Neutrophil (primary cell): ENCODE data around the gene THEMIS2.

Experiments used
- H3K27ac ChIP-seq: fragments of 200-600 bp; sonication (generic); 2 replicates; pipeline ENCODE4 v1.5.1; 2016; ENCODE audit warnings: mild to moderate bottlenecking, moderate library complexity
- H3K27me3 ChIP-seq: fragments of 200-600 bp; sonication (generic); 2 replicates; pipeline ENCODE4 v1.6.0; 2016; ENCODE audit warnings: mild to moderate bottlenecking
- H3K36me3 ChIP-seq: fragments of 200-600 bp; sonication (generic); 2 replicates; pipeline ENCODE4 v1.5.1; 2017
- H3K4me1 ChIP-seq, 2 experiments: fragments of 200-600 bp in 1 of 2; sonication (generic) in 1 of 2; 1 replicate in 1 of 2; 2 replicates in 1 of 2; pipeline versions ENCODE4 v1.5.1 to v1.6.1; 2013 to 2016; ENCODE audit warnings: low read depth in 1 of 2, low read length in 1 of 2, mild to moderate bottlenecking in 1 of 2, moderate library complexity in 1 of 2; ENCODE audit not compliant: control insufficient read depth in 1 of 2, insufficient read depth in 1 of 2
- H3K4me3 ChIP-seq, 2 experiments: fragments of 200-600 bp in 1 of 2; sonication (generic) in 1 of 2; 1 replicate in 1 of 2; 2 replicates in 1 of 2; pipeline ENCODE4 v1.5.1; 2013 to 2016; ENCODE audit warnings: low read depth in 1 of 2, low read length in 1 of 2, mild to moderate bottlenecking in 1 of 2, moderate library complexity in 1 of 2
- H3K9me3 ChIP-seq: fragments of 200-600 bp; sonication (generic); 2 replicates; pipeline ENCODE4 v1.5.1; 2016
- CTCF ChIP-seq: fragments of 200-600 bp; sonication (generic); IDR thresholded peaks from 2 replicates; pipeline ENCODE4 v1.5.1; 2016; ENCODE audit warnings: antibody characterized with exemption

THEMIS2 gene

GRCh38 chr1:27831568-27832410 is 40.6 kb upstream of the THEMIS2 start:
- Histone ChIP-seq H3K36me3 (peaks cover 13% of the 10 kb centered on the region), H3K4me3 (peak overlapping the region; percentile 78 to 91), H3K27me3 (no peaks in the 10 kb centered on the region), H3K9me3 (no peaks in the 10 kb centered on the region), H3K27ac (peak overlapping the region; percentile 78), H3K4me1 (peaks cover 7 to 19% of the 10 kb centered on the region in 2 experiments)
- TF ChIP-seq CTCF = no peak

GRCh38 chr1:27832762-27833161 is 39.6 kb upstream of the THEMIS2 start:
- no peak overlapping the region for H3K4me3 ChIP-seq
- no peak for TF ChIP-seq CTCF
- H3K4me1 ChIP-seq = peaks cover 7 to 19% of the 10 kb centered on the region in 2 experiments
- peaks cover 13% of the 10 kb centered on the region for H3K36me3 ChIP-seq
- H3K27me3 ChIP-seq = no peaks in the 10 kb centered on the region
- H3K27ac ChIP-seq = no peak overlapping the region
- no peaks in the 10 kb centered on the region for H3K9me3 ChIP-seq

- no peak for TF ChIP-seq CTCF
- peaks cover 7 to 19% of the 10 kb centered on the region in 2 experiments for H3K4me1 ChIP-seq
- H3K27ac ChIP-seq = no peak overlapping the region
- no peak overlapping the region for H3K4me3 ChIP-seq
- no peaks in the 10 kb centered on the region for H3K27me3 ChIP-seq
- H3K9me3 ChIP-seq = no peaks in the 10 kb centered on the region
- H3K36me3 ChIP-seq = peaks cover 13% of the 10 kb centered on the region
Observed at GRCh38 chr1:27833470-27833869, 38.9 kb upstream of the THEMIS2 start.

GRCh38 chr1:27835046-27835445 is 37.3 kb upstream of the THEMIS2 start:
- Histone ChIP-seq H3K4me1 (peaks cover 7 to 15% of the 10 kb centered on the region in 2 experiments), H3K9me3 (no peaks in the 10 kb centered on the region), H3K36me3 (peaks cover 27% of the 10 kb centered on the region), H3K27ac (no peak overlapping the region), H3K4me3 (no peak overlapping the region), H3K27me3 (no peaks in the 10 kb centered on the region)
- TF ChIP-seq CTCF = no peak

- no peak for TF ChIP-seq CTCF
- H3K9me3 ChIP-seq = no peaks in the 10 kb centered on the region
- H3K4me1 ChIP-seq = peaks cover 7 to 10% of the 10 kb centered on the region in 2 experiments
- no peaks in the 10 kb centered on the region for H3K27me3 ChIP-seq
- no peak overlapping the region for H3K27ac ChIP-seq
- peaks cover 32% of the 10 kb centered on the region for H3K36me3 ChIP-seq
- no peak overlapping the region for H3K4me3 ChIP-seq
Observed at GRCh38 chr1:27835501-27835900, 36.8 kb upstream of the THEMIS2 start.
